OCI-LY7 (cell line): ENCODE results near the gene GPRC5B. TPM values are rescaled to one million over a fixed set of nuclear protein-coding genes. Genes with fewer than 3 reads are reported as not detected.
A peak's percentile ranks its signal among the peaks of the same experiment; 100 is the strongest.

Source experiments
- BruUV-seq: library from RNA; stranded (reverse); fragments of 400-500 nt; replicated peaks from 2 replicates; lab custom pipeline; 2021; lab: Mats Ljungman, UMichigan
- CTCF ChIA-PET: fragments of 300-600 bp; sonication (Branson Sonifier 250); formaldehyde crosslinking; loops from one replicate; lab custom pipeline; 2022; ENCODE audit warnings: antibody characterized with exemption; ENCODE audit not compliant: unreplicated experiment; lab: Charles Lee
- POLR2A ChIA-PET: fragments of 300-600 bp; sonication (Branson Sonifier 250); formaldehyde crosslinking; loops from one replicate; lab custom pipeline; 2022; ENCODE audit warnings: antibody characterized with exemption; lab: Charles Lee
- DNase-seq: peaks from one replicate; pipeline ENCODE4 v3.0.0-alpha.2; 2015; ENCODE audit warnings: low spot score
- H2AFZ ChIP-seq: fragments of 200-600 bp; sonication (generic), shearing (Covaris generic); 2 replicates; pipeline ENCODE4 v1.6.1; 2014; ENCODE audit warnings: mild to moderate bottlenecking, antibody characterized with exemption, low read length, moderate library complexity
- H3K27ac ChIP-seq: fragments of 200-600 bp; sonication (generic); 2 replicates; pipeline ENCODE4 v1.5.1; 2014; ENCODE audit warnings: mixed run types, low read depth, mild to moderate bottlenecking, moderate library complexity, low read length, inconsistent platforms; ENCODE audit not compliant: poor library complexity, severe bottlenecking
- H3K36me3 ChIP-seq: fragments of 200-600 bp; sonication (generic); 2 replicates; pipeline ENCODE4 v1.6.1; 2014; ENCODE audit warnings: mild to moderate bottlenecking, antibody characterized with exemption, low read length, moderate library complexity, mixed read lengths; ENCODE audit not compliant: insufficient read depth
- H3K4me1 ChIP-seq: fragments of 200-600 bp; sonication (generic); 2 replicates; pipeline ENCODE4 v1.5.1; 2014; ENCODE audit warnings: mild to moderate bottlenecking, low read length; ENCODE audit not compliant: insufficient read depth, poor library complexity, severe bottlenecking
- H3K4me2 ChIP-seq: fragments of 200-600 bp; sonication (generic); 2 replicates; pipeline ENCODE4 v1.6.1; 2014; ENCODE audit warnings: mild to moderate bottlenecking, low read length
- H3K4me3 ChIP-seq: fragments of 200-600 bp; sonication (generic); 2 replicates; pipeline ENCODE4 v1.5.1; 2014; ENCODE audit warnings: mild to moderate bottlenecking, low read depth, low read length; ENCODE audit not compliant: poor library complexity, severe bottlenecking
- H3K79me2 ChIP-seq: fragments of 200-600 bp; sonication (generic); 2 replicates; pipeline ENCODE4 v1.6.1; 2016; ENCODE audit warnings: low read depth, mild to moderate bottlenecking, low read length, moderate library complexity, mixed read lengths; ENCODE audit not compliant: insufficient read depth
- H3K9me2 ChIP-seq: fragments of 200-600 bp; sonication (generic); 2 replicates; pipeline ENCODE4 v1.6.1; 2016; ENCODE audit warnings: mild to moderate bottlenecking, low read length, mixed read lengths; ENCODE audit not compliant: insufficient read depth
- H3K9me3 ChIP-seq: fragments of 200-600 bp; sonication (generic); 2 replicates; pipeline ENCODE4 v1.6.1; 2014; ENCODE audit warnings: mild to moderate bottlenecking, mixed run types, low read length, mixed read lengths
- H4K20me1 ChIP-seq: fragments of 200-600 bp; sonication (generic); 2 replicates; pipeline ENCODE4 v1.6.1; 2014; ENCODE audit warnings: mild to moderate bottlenecking, antibody characterized with exemption, low read length, moderate library complexity, mixed read lengths; ENCODE audit not compliant: insufficient read depth
- CTCF ChIP-seq: fragments of 200-600 bp; sonication (generic); conservative IDR thresholded peaks from 2 replicates; pipeline ENCODE4 v1.5.1; 2014; ENCODE audit warnings: mild to moderate bottlenecking, antibody characterized with exemption, low read length, moderate library complexity, mixed read lengths
- EZH2phosphoT487 ChIP-seq: fragments of 200-600 bp; sonication (generic); IDR thresholded peaks from 2 replicates; pipeline ENCODE4 v1.6.1; 2018; ENCODE audit warnings: low read depth, borderline replicate concordance, mild to moderate bottlenecking, mixed run types, antibody characterized with exemption, low read length, moderate library complexity, mixed read lengths
- intact Hi-C: fragments of 100-400 bp; cut with micrococcal nuclease; formaldehyde crosslinking; loops from one replicate; pipeline ENCODE4 v1.10.0; 2022; ENCODE audit not compliant: unreplicated experiment
- total RNA-seq, 2 experiments: library from RNA; depleted of rRNA in 1 of 2; stranded (reverse); fragments of >200 nt in 1 of 2; shearing (Covaris generic) in 1 of 2; gene quantifications; 2 replicates each; pipeline ENCODE4 v1.2.3, GENCODE V29; 2014 to 2022

GPRC5B gene
- total RNA-seq, 2 experiments from 2014 or later: not detected

- H2AFZ ChIP-seq: peak overlapping the region; percentile 97
- ChIA-PET POLR2A (interaction anchor here (0.7 kb wide), 1 partner anchor 330 kb away, joined by 4 read pairs; no protein-coding TSS in a partner anchor), CTCF (interaction anchor here (0.6 to 0.9 kb wide), 2 partner anchors 284 to 303 kb away, joined by 3 to 5 read pairs; no protein-coding TSS in a partner anchor)
- H3K27ac ChIP-seq: no peak overlapping the region
- no peaks in the 10 kb centered on the region for H3K9me3 ChIP-seq
- H3K79me2 ChIP-seq: no peaks in the 10 kb centered on the region
- peak; percentile 74 for DNase-seq
- TF ChIP-seq EZH2phosphoT487 (no peak), CTCF (peak; percentile 94)
- H3K4me3 ChIP-seq: no peak overlapping the region
- intact Hi-C loops: loop anchor here (1.0 kb wide), 2 partner anchors 285 to 327 kb away; no protein-coding TSS in a partner anchor
- H3K4me1 ChIP-seq: no peaks in the 10 kb centered on the region
- H3K36me3 ChIP-seq: no peaks in the 10 kb centered on the region
- no TSS peak for BruUV-seq
- no peaks in the 10 kb centered on the region for H4K20me1 ChIP-seq
- peak overlapping the region; percentile 34; the same call in 1 of the 2 replicates for H3K4me2 ChIP-seq
- H3K9me2 ChIP-seq: no peaks in the 10 kb centered on the region
Measured at GRCh38 chr16:19886073-19886941, 1.7 kb upstream of the GPRC5B start.

- no peak for TF ChIP-seq EZH2phosphoT487
- no peak for TF ChIP-seq CTCF
- DNase-seq: no peak
- POLR2A ChIA-PET: no interaction called here
- Histone ChIP-seq H3K4me3 (no peak overlapping the region), H3K9me2 (no peaks in the 10 kb centered on the region), H3K4me1 (no peaks in the 10 kb centered on the region), H4K20me1 (no peaks in the 10 kb centered on the region), H3K79me2 (no peaks in the 10 kb centered on the region), H3K36me3 (no peaks in the 10 kb centered on the region), H2AFZ (no peak overlapping the region), H3K27ac (no peak overlapping the region), H3K4me2 (peak overlapping the region; percentile 60; the same call in 1 of the 2 replicates), H3K9me3 (no peaks in the 10 kb centered on the region)
- intact Hi-C loops: loop anchor here (1.0 kb wide), 2 partner anchors 284 to 326 kb away; no protein-coding TSS in a partner anchor
- CTCF ChIA-PET: no interaction called here
- BruUV-seq: no TSS peak
Measured at GRCh38 chr16:19885451-19886072, 914 bp upstream of the GPRC5B start.
